HCT116 (cell line): ENCODE data around the gene KANSL1. TPM values are rescaled to one million over a fixed set of nuclear protein-coding genes. Genes with fewer than 3 reads are reported as not detected.

Experiments used
- ATAC-seq: fragments of 200-7000 bp; cut with Tn5 transposase; 2 replicates; pipeline ENCODE4 v1.9.1; 2020; ENCODE audit warnings: mild to moderate bottlenecking, moderate library complexity
- BruUV-seq: library from RNA; stranded (reverse); fragments of 400-500 nt; replicated peaks from 2 replicates; lab custom pipeline; 2021; lab: Mats Ljungman, UMichigan
- CTCF ChIA-PET: fragments of 300-600 bp; sonication (Branson Sonifier 250); formaldehyde crosslinking; loops from one replicate; lab custom pipeline; 2021; ENCODE audit warnings: antibody characterized with exemption; lab: Charles Lee
- POLR2A ChIA-PET: fragments of 300-600, 350-600 bp; sonication (Branson Sonifier 250); formaldehyde crosslinking; loops from one replicate; lab custom pipeline; 2021; ENCODE audit warnings: antibody characterized with exemption; lab: Charles Lee
- RAD21 ChIA-PET, 2 experiments: fragments of 300-600 bp; sonication (Branson Sonifier 250); formaldehyde crosslinking; loops; one replicate each; lab custom pipeline; 2023; ENCODE audit warnings: low total read pairs in 2 of 2; ENCODE audit not compliant: uncharacterized antibody in 2 of 2, unreplicated experiment in 2 of 2, low non-redundant PET in 1 of 2; lab: Charles Lee
- DNase-seq: peaks from one replicate; pipeline ENCODE4 v3.0.0-alpha.2; 2010; ENCODE audit warnings: low read depth, low spot score
- H2AFZ ChIP-seq: fragments of 200-600 bp; shearing (Covaris generic), sonication (generic); 2 replicates; pipeline ENCODE4 v1.6.1; 2017; ENCODE audit warnings: low read depth, mixed run types, mixed read lengths, antibody characterized with exemption, low read length; ENCODE audit not compliant: poor library complexity, severe bottlenecking
- H3K27ac ChIP-seq: 2 replicates; pipeline ENCODE4 v1.5.1; 2012; ENCODE audit warnings: low read depth, low read length
- H3K27me3 ChIP-seq: fragments of 200-600 bp; sonication (generic); 2 replicates; pipeline ENCODE4 v1.6.1; 2016; ENCODE audit warnings: mixed run types, low read length, mixed read lengths; ENCODE audit not compliant: insufficient read depth
- H3K36me3 ChIP-seq, 2 experiments: fragments of 200-500 bp in 1 of 2; fragments of 200-600 bp in 1 of 2; sonication (Bioruptor generic) in 1 of 2; sonication (generic) in 1 of 2; 2 replicates each; pipeline versions ENCODE4 v1.5.1 to v1.6.1; 2014 to 2016; ENCODE audit warnings: low read length in 2 of 2, inconsistent platforms in 1 of 2, mixed read lengths in 1 of 2, mixed run types in 1 of 2; ENCODE audit not compliant: insufficient read depth in 2 of 2, control insufficient read depth in 1 of 2
- H3K4me1 ChIP-seq, 2 experiments: fragments of 200-600 bp in 1 of 2; sonication (generic) in 1 of 2; 2 replicates each; pipeline versions ENCODE4 v1.5.1 to v1.6.1; 2012 to 2017; ENCODE audit warnings: low read length in 2 of 2, inconsistent platforms in 1 of 2, mild to moderate bottlenecking in 1 of 2, mixed read lengths in 1 of 2, mixed run types in 1 of 2, moderate library complexity in 1 of 2; ENCODE audit not compliant: insufficient read depth in 2 of 2, control insufficient read depth in 1 of 2
- H3K4me2 ChIP-seq: fragments of 200-600 bp; sonication (generic); 2 replicates; pipeline ENCODE4 v1.6.1; 2017; ENCODE audit warnings: mixed run types, low read length, mixed read lengths
- H3K4me3 ChIP-seq, 2 experiments: fragments of 200-600 bp in 1 of 2; sonication (generic) in 1 of 2; replicated peaks in 1 of 2; 2 replicates each; pipeline ENCODE4 v1.5.1; 2011 to 2016; ENCODE audit warnings: low read length in 2 of 2, control low read depth in 1 of 2, low read depth in 1 of 2, mild to moderate bottlenecking in 1 of 2, mixed read lengths in 1 of 2, mixed run types in 1 of 2
- H3K79me2 ChIP-seq: fragments of 200-600 bp; sonication (generic); 2 replicates; pipeline ENCODE4 v1.6.1; 2017; ENCODE audit warnings: mild to moderate bottlenecking, mixed run types, low read length, moderate library complexity, mixed read lengths; ENCODE audit not compliant: insufficient read depth
- H3K9ac ChIP-seq: fragments of 200-600 bp; sonication (generic); 2 replicates; pipeline ENCODE4 v1.6.1; 2016; ENCODE audit warnings: low read length, mixed read lengths
- H3K9me2 ChIP-seq: fragments of 200-600 bp; sonication (generic), shearing (Covaris generic); 2 replicates; pipeline ENCODE4 v1.6.1; 2017; ENCODE audit warnings: mixed run types, mild to moderate bottlenecking, moderate library complexity; ENCODE audit not compliant: insufficient read depth
- H3K9me3 ChIP-seq, 2 experiments: fragments of 200-500 bp in 1 of 2; fragments of 200-600 bp in 1 of 2; sonication (Bioruptor generic) in 1 of 2; sonication (generic) in 1 of 2; 2 replicates each; pipeline ENCODE4 v1.6.1; 2014 to 2017; ENCODE audit warnings: low read length in 2 of 2, mixed read lengths in 2 of 2, inconsistent platforms in 1 of 2, low read depth in 1 of 2, mild to moderate bottlenecking in 1 of 2, mixed run types in 1 of 2, moderate library complexity in 1 of 2; ENCODE audit not compliant: control insufficient read depth in 1 of 2, insufficient read depth in 1 of 2
- H4K20me1 ChIP-seq: fragments of 200-600 bp; sonication (generic), shearing (Covaris generic); 2 replicates; pipeline ENCODE4 v1.6.1; 2017; ENCODE audit warnings: mixed run types, mild to moderate bottlenecking, moderate library complexity; ENCODE audit not compliant: insufficient read depth
- ATF3 ChIP-seq: IDR thresholded peaks from 2 replicates; pipeline ENCODE4 v1.6.1; 2012
- CTCF ChIP-seq, 3 experiments: fragments of 200-600 bp in 1 of 3; sonication (generic) in 1 of 3; IDR thresholded peaks in 2 of 3; conservative IDR thresholded peaks in 1 of 3; 2 replicates each; pipeline ENCODE4 v1.5.1; 2012 to 2017; ENCODE audit warnings: low read depth in 2 of 3, low read length in 2 of 3, antibody characterized with exemption in 1 of 3, borderline replicate concordance in 1 of 3, control low read depth in 1 of 3, mild to moderate bottlenecking in 1 of 3, mixed read lengths in 1 of 3, mixed run types in 1 of 3, moderate library complexity in 1 of 3; ENCODE audit not compliant: insufficient read depth in 1 of 3
- FOSL1 ChIP-seq: IDR thresholded peaks from 2 replicates; pipeline ENCODE4 v1.6.1; 2012; ENCODE audit warnings: low read depth
- MAX ChIP-seq: IDR thresholded peaks from 2 replicates; pipeline ENCODE4 v1.6.1; 2012
- POLR2A ChIP-seq: IDR thresholded peaks from 2 replicates; pipeline ENCODE4 v1.7.0; 2011; ENCODE audit warnings: borderline replicate concordance; ENCODE audit not compliant: insufficient read depth, insufficient read length; ENCODE audit errors: extremely low read depth
- RAD21 ChIP-seq: IDR thresholded peaks from 2 replicates; pipeline ENCODE4 v1.6.1; 2012; ENCODE audit warnings: low read depth, mild to moderate bottlenecking
- SP1 ChIP-seq: IDR thresholded peaks from 2 replicates; pipeline ENCODE4 v1.6.1; 2012; ENCODE audit warnings: low read depth
- SRF ChIP-seq: IDR thresholded peaks from 2 replicates; pipeline ENCODE4 v1.6.1; 2012; ENCODE audit warnings: low read depth
- TCF7L2 ChIP-seq: IDR thresholded peaks from 2 replicates; pipeline ENCODE4 v1.7.0; 2011; ENCODE audit warnings: borderline replicate concordance, inconsistent platforms; ENCODE audit not compliant: insufficient read depth, insufficient read length; ENCODE audit errors: extremely low read depth
- YY1 ChIP-seq: IDR thresholded peaks from 2 replicates; pipeline ENCODE4 v1.6.1; 2011; ENCODE audit warnings: low read length, low read depth, moderate library complexity, mild to moderate bottlenecking; ENCODE audit not compliant: insufficient replicate concordance; ENCODE audit errors: extremely low read depth
- ZBTB33 ChIP-seq: IDR thresholded peaks from 2 replicates; pipeline ENCODE4 v1.6.1; 2011; ENCODE audit warnings: mild to moderate bottlenecking, low read length, moderate library complexity; ENCODE audit not compliant: insufficient replicate concordance; ENCODE audit errors: extremely low read depth
- ZFX ChIP-seq: fragments of 450-650 bp; IDR thresholded peaks from 2 replicates; pipeline ENCODE4 v1.6.1; 2017
- ZNF274 ChIP-seq: fragments of 200-500 bp; sonication (Bioruptor generic); IDR thresholded peaks from 2 replicates; pipeline ENCODE4 v1.6.1; 2014; ENCODE audit warnings: mild to moderate bottlenecking, low read depth, low read length, inconsistent platforms
- intact Hi-C: fragments of 100-400 bp; cut with micrococcal nuclease; formaldehyde crosslinking; loops from 2 replicates; pipeline ENCODE4 v1.10.0; 2022
- total RNA-seq: library from RNA; stranded (reverse); gene quantifications from one replicate; pipeline ENCODE4 v1.2.1, GENCODE V29; 2021; ENCODE audit not compliant: unreplicated experiment

The KANSL1 gene
- total RNA-seq, 1 experiment from 2014 or later = 77.5 TPM

- H3K9me3 ChIP-seq = no peaks in the 10 kb centered on the region
- H3K9me2 ChIP-seq = no peaks in the 10 kb centered on the region
- ATAC-seq = no peak
- H2AFZ ChIP-seq = no peak overlapping the region
- RAD21 ChIA-PET = no interaction called here
- H3K4me2 ChIP-seq = no peak overlapping the region
- no peak overlapping the region for H3K4me3 ChIP-seq
- no peaks in the 10 kb centered on the region for H3K36me3 ChIP-seq
- peaks cover 81% of the 10 kb centered on the region for H3K79me2 ChIP-seq
- no peaks in the 10 kb centered on the region for H3K27me3 ChIP-seq
- DNase-seq = no peak
- no peak overlapping the region for H3K27ac ChIP-seq
- no peak for TF ChIP-seq POLR2A
- TF ChIP-seq ZBTB33 = no peak
- TF ChIP-seq YY1 = no peak
- no peak for TF ChIP-seq MAX
- TF ChIP-seq ATF3 = no peak
- TF ChIP-seq SP1 = no peak; the same call in 1 of the 2 replicates
- no peak for TF ChIP-seq RAD21
- no peak for TF ChIP-seq FOSL1
- no peak for TF ChIP-seq TCF7L2
- TF ChIP-seq SRF = no peak
- TF ChIP-seq ZNF274 = no peak
- no peak for TF ChIP-seq CTCF (IDR thresholded peaks at IDR 0.05 in 2 of 3, conservative IDR thresholded peaks at IDR 0.05 in 1 of 3; ENCODE audit: borderline replicate concordance in 1 of 3, insufficient read depth in 1 of 3, low read depth in 2 of 3, low read length in 2 of 3)
- TF ChIP-seq ZFX = no peak
- POLR2A ChIA-PET = no interaction called here
- intact Hi-C loops = loop anchor here (2.0 kb wide), 1 partner anchor 14 kb away; no protein-coding TSS in a partner anchor
- peaks cover 23% of the 10 kb centered on the region for H4K20me1 ChIP-seq
- no peak overlapping the region for H3K9ac ChIP-seq
- CTCF ChIA-PET = no interaction called here
- peaks cover 0 to 3% of the 10 kb centered on the region in 2 experiments; a peak in 1 of 4 replicates for H3K4me1 ChIP-seq
- BruUV-seq = no TSS peak
Measured at GRCh38 chr17:46081018-46081320, 112.3 kb downstream of the KANSL1 start.
